Neural crest cell (in vitro differentiated cells): ENCODE data around the gene SOAT2. TPM values are rescaled to one million over a fixed set of nuclear protein-coding genes. Genes with fewer than 3 reads are reported as not detected.
"Not testable (repeated sequence)": the region's sequence is repeated elsewhere in the genome, so short reads cannot be mapped to it uniquely, and the experiment has no call there.

Experiments used
- DNase-seq: peaks from one replicate; pipeline ENCODE4 v3.0.0; 2021; ENCODE audit warnings: low read depth, mixed read lengths, low spot score
- H3K27ac Mint-ChIP-seq: one replicate; pipeline ENCODE4 v1.8.0; 2021; ENCODE audit warnings: mild to moderate bottlenecking, mixed read lengths; ENCODE audit not compliant: unreplicated experiment
- H3K27me3 Mint-ChIP-seq: 2 replicates; pipeline ENCODE4 v1.8.0; 2021; ENCODE audit warnings: low read depth, mild to moderate bottlenecking, mixed read lengths
- H3K36me3 Mint-ChIP-seq: 2 replicates; pipeline ENCODE4 v1.8.0; 2021; ENCODE audit warnings: low read depth, mild to moderate bottlenecking, mixed read lengths
- H3K4me1 Mint-ChIP-seq: 2 replicates; pipeline ENCODE4 v1.8.0; 2021; ENCODE audit warnings: mixed read lengths
- H3K4me3 Mint-ChIP-seq: one replicate; pipeline ENCODE4 v1.8.0; 2021; ENCODE audit warnings: mild to moderate bottlenecking, mixed read lengths
- H3K9me3 Mint-ChIP-seq: 2 replicates; pipeline ENCODE4 v1.8.0; 2021; ENCODE audit warnings: mixed read lengths
- total RNA-seq: library from RNA; stranded (reverse); gene quantifications from 2 replicates; pipeline ENCODE4 v1.2.1, GENCODE V29; 2021
- TF ChIP-seq, protein P1 (sequence below): fragments of 200-600 bp; sonication (generic); conservative IDR thresholded peaks from 2 replicates; pipeline ENCODE4 v1.5.0; 2021; ENCODE audit warnings: antibody characterized with exemption, mild to moderate bottlenecking

SOAT2 gene
- total RNA-seq, 1 donor from 2014 or later: not detected

- no peak overlapping the region for H3K4me3 Mint-ChIP-seq
- H3K4me1 Mint-ChIP-seq: peaks cover 22% of the 10 kb centered on the region
- H3K27ac Mint-ChIP-seq: no peak overlapping the region
- TF ChIP-seq, protein P1, sequence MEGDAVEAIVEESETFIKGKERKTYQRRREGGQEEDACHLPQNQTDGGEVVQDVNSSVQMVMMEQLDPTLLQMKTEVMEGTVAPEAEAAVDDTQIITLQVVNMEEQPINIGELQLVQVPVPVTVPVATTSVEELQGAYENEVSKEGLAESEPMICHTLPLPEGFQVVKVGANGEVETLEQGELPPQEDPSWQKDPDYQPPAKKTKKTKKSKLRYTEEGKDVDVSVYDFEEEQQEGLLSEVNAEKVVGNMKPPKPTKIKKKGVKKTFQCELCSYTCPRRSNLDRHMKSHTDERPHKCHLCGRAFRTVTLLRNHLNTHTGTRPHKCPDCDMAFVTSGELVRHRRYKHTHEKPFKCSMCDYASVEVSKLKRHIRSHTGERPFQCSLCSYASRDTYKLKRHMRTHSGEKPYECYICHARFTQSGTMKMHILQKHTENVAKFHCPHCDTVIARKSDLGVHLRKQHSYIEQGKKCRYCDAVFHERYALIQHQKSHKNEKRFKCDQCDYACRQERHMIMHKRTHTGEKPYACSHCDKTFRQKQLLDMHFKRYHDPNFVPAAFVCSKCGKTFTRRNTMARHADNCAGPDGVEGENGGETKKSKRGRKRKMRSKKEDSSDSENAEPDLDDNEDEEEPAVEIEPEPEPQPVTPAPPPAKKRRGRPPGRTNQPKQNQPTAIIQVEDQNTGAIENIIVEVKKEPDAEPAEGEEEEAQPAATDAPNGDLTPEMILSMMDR: no peak
- no peak for DNase-seq
- peaks cover 77% of the 10 kb centered on the region for H3K27me3 Mint-ChIP-seq
- H3K36me3 Mint-ChIP-seq: no peaks in the 10 kb centered on the region
- H3K9me3 Mint-ChIP-seq: no peaks in the 10 kb centered on the region
Measured at GRCh38 chr12:53094394-53094787, 8.9 kb upstream of the SOAT2 start.

DNA sequence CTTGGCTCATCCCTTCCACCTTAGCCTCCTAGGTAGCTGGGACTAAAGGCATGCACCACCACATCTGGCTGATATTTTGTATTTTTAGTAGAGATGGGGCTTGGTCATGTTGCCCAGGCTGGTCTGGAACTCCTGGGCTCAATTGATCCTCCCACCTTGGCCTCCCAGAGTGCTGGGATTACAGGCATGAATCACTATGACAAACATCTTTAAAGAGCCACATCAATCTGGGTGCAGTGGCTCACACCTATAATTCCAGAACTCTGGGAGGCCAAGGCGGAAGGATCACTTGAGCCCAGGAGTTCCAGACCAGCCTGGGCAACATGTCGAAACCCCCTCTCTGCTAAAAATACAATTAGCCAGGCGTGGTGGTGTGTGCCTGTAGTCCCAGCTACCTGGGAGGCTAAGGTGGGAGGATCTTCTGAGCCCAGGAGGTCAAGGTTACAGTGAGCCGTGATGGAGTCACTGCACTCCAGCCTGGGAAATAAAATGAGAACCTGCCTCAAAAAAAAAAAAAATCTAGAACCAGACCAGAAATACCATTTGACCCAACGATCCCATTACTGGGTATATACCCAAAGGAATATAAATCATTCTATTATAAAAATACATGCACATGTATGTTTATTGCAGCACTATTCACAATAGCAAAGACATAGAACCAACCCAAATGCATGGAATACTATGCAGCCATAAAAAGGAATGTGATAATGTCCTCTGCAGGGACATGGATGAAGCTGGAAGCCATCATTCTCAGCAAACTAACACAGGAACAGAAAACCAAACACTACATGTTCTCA, 8.3 kb upstream of the SOAT2 start:
- DNase-seq, H3K4me3 Mint-ChIP-seq, H3K27ac Mint-ChIP-seq, H3K9me3 Mint-ChIP-seq, H3K36me3 Mint-ChIP-seq: not testable (repeated sequence)
- H3K27me3 Mint-ChIP-seq: peaks cover 77% of the 10 kb centered on the region
- peaks cover 23% of the 10 kb centered on the region for H3K4me1 Mint-ChIP-seq

GRCh38 chr12:53095596-53095895, 7.7 kb upstream of the SOAT2 start:
- H3K4me3 Mint-ChIP-seq: not testable (repeated sequence)

DNA sequence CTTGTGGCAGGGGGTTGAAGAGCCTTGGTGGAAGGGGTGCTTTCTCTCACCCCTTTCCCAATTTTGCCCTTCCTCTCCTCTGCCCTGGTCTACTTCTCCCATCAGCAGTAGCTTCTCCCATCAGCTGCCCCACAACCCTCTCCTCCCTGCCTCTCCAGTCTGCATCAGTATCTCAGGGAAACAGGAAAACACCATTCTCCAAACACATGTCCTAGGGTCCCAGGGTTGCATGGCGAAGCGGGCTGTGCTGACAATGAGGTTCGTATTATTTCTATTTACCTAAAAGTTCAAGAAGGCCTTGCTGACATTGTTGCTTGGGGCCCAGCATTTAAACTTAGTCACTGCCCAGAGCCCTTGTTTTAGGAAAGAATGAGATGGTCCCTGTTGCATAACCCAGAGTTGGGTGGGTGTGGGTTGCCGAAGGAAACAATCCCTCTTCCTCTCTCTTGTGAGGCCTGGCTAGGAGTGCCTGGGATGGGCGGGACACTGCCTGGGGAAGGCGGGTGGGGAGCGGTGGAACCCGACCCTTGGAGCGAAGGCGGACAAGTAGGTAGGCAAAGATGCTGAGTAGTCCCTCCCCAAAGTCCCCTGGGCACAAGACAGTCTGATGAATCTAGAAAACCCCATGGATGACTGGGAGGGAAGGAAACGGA, 7.1 kb upstream of the SOAT2 start:
- Mint-ChIP-seq H3K27me3 (peaks cover 68% of the 10 kb centered on the region), H3K27ac (no peak overlapping the region), H3K9me3 (no peaks in the 10 kb centered on the region), H3K4me1 (peaks cover 23% of the 10 kb centered on the region), H3K4me3 (peak overlapping the region; percentile 55), H3K36me3 (no peaks in the 10 kb centered on the region)
- TF ChIP-seq, protein P1: no peak
- no peak for DNase-seq

More at GRCh38 chr12:53095596-53095895, 7.7 kb upstream of the SOAT2 start:
- peaks cover 75% of the 10 kb centered on the region for H3K27me3 Mint-ChIP-seq
- H3K4me1 Mint-ChIP-seq: peaks cover 23% of the 10 kb centered on the region
- H3K36me3 Mint-ChIP-seq, H3K27ac Mint-ChIP-seq, H3K9me3 Mint-ChIP-seq, DNase-seq: not testable (repeated sequence)

GRCh38 chr12:53096759-53097158, 6.5 kb upstream of the SOAT2 start:
- Mint-ChIP-seq H3K4me1 (peaks cover 23% of the 10 kb centered on the region), H3K4me3 (peak overlapping the region; percentile 81), H3K27ac (no peak overlapping the region), H3K36me3 (no peaks in the 10 kb centered on the region), H3K27me3 (peaks cover 65% of the 10 kb centered on the region), H3K9me3 (no peaks in the 10 kb centered on the region)
- DNase-seq: no peak
- TF ChIP-seq, protein P1: no peak

GRCh38 chr12:53097207-53097563, 6.1 kb upstream of the SOAT2 start:
- Mint-ChIP-seq H3K4me3 (peak overlapping the region; percentile 81), H3K4me1 (peaks cover 23% of the 10 kb centered on the region), H3K27ac (no peak overlapping the region), H3K9me3 (no peaks in the 10 kb centered on the region), H3K27me3 (peaks cover 62% of the 10 kb centered on the region), H3K36me3 (no peaks in the 10 kb centered on the region)
- TF ChIP-seq, protein P1: no peak
- no peak for DNase-seq
